MM.1S (cell line): Measurements from ENCODE around the gene RCAN1.
"Not testable (repeated sequence)": the region's sequence is repeated elsewhere in the genome, so short reads cannot be mapped to it uniquely, and the experiment has no call there.

ENCODE experiments used
- DNase-seq: peaks from one replicate; pipeline ENCODE4 v3.0.0-alpha.2; 2015
- H2AFZ ChIP-seq: fragments of 300-600 bp; sonication (generic); 2 replicates; pipeline ENCODE4 v1.6.0; 2016; ENCODE audit warnings: antibody characterized with exemption, low read length
- H3F3A ChIP-seq: fragments of 300-600 bp; sonication (generic); 2 replicates; pipeline ENCODE4 v1.6.1; 2016; ENCODE audit warnings: mild to moderate bottlenecking, antibody characterized with exemption, low read length, moderate library complexity, mixed read lengths; ENCODE audit not compliant: insufficient read depth
- H3K27ac ChIP-seq: fragments of 300-600 bp; sonication (generic); 2 replicates; pipeline ENCODE4 v1.5.1; 2016; ENCODE audit warnings: mild to moderate bottlenecking, low read length
- H3K27me3 ChIP-seq: fragments of 300-600 bp; sonication (generic); replicated peaks from 2 replicates; pipeline ENCODE4 v1.6.0; 2016; ENCODE audit warnings: low read length; ENCODE audit not compliant: insufficient read depth
- H3K36me3 ChIP-seq: fragments of 300-600 bp; sonication (generic); replicated peaks from 2 replicates; pipeline ENCODE4 v1.6.1; 2016; ENCODE audit warnings: mild to moderate bottlenecking, low read length, mixed read lengths; ENCODE audit not compliant: insufficient read depth
- H3K4me1 ChIP-seq: fragments of 300-600 bp; sonication (generic); 2 replicates; pipeline ENCODE4 v1.6.1; 2016; ENCODE audit warnings: low read length, mixed read lengths
- H3K4me2 ChIP-seq: fragments of 300-600 bp; sonication (generic); 2 replicates; pipeline ENCODE4 v1.6.0; 2016; ENCODE audit warnings: low read depth, low read length
- H3K4me3 ChIP-seq: fragments of 300-600 bp; sonication (generic); 2 replicates; pipeline ENCODE4 v1.5.1; 2016; ENCODE audit warnings: low read length, mixed read lengths
- H3K79me2 ChIP-seq: fragments of 300-600 bp; sonication (generic); 2 replicates; pipeline ENCODE4 v1.6.1; 2016; ENCODE audit warnings: mixed run types, low read length, mixed read lengths
- H3K9ac ChIP-seq: fragments of 300-600 bp; sonication (generic); 2 replicates; pipeline ENCODE4 v1.6.1; 2016; ENCODE audit warnings: low read length, mixed read lengths
- H3K9me2 ChIP-seq: fragments of 300-600 bp; sonication (generic); replicated peaks from 2 replicates; pipeline ENCODE4 v1.6.1; 2016; ENCODE audit warnings: mild to moderate bottlenecking, low read length, mixed read lengths; ENCODE audit not compliant: insufficient read depth
- H3K9me3 ChIP-seq: fragments of 300-600 bp; sonication (generic); replicated peaks from 2 replicates; pipeline ENCODE4 v1.6.1; 2016; ENCODE audit warnings: mild to moderate bottlenecking, low read length, mixed read lengths; ENCODE audit not compliant: insufficient read depth
- H4K20me1 ChIP-seq: fragments of 300-600 bp; sonication (generic); 2 replicates; pipeline ENCODE4 v1.6.1; 2016; ENCODE audit warnings: mild to moderate bottlenecking, low read length, moderate library complexity, mixed read lengths; ENCODE audit not compliant: insufficient read depth
- EZH2 ChIP-seq: fragments of 300-600 bp; sonication (generic); optimal IDR thresholded peaks from 2 replicates; pipeline ENCODE3; 2017; ENCODE audit warnings: low read depth, mild to moderate bottlenecking, antibody characterized with exemption, low read length, mixed read lengths
- EZH2phosphoT487 ChIP-seq: fragments of 300-600 bp; sonication (generic); IDR thresholded peaks from 2 replicates; pipeline ENCODE4 v1.6.1; 2018; ENCODE audit warnings: antibody characterized with exemption, low read length
- TF ChIP-seq, protein P1 (sequence below): fragments of 300-600 bp; sonication (generic); IDR thresholded peaks from 2 replicates; pipeline ENCODE4 v1.5.1; 2016; ENCODE audit warnings: antibody characterized with exemption, low read length, mixed read lengths

The RCAN1 gene

DNA sequence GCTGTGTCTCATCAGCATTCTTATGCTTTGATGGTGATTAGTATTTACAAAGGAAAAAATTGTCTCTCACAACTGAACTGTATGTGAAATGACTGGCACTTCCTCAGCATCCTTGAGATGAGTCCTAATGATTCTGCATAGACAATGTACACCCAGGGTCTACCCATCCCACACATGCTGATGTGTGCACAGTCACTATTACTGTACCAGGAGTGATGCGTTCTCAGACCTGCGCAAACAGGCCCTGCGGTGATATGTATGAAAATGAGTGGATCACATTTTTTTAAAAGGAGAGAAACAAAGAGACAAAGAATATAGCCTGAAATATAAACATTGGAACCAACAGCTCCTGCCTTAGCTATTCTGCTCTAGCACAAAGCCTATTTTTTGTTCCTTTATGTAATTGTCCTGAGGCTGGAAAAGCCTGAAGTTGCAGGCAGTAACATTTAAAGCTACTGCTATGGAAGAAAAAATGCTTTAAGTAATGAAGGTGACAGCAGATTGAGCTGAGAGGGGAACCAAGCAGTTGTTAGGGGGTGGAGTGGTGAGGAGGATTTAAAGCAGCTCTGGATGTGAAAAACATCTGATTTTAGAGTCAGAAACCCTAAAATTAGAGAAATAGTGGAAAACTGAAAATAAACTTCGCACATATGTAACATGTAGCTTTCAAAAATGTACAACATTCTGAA lies 5.5 kb downstream of the RCAN1 start:
- H3K79me2 ChIP-seq = peaks cover 59% of the 10 kb centered on the region
- no peak overlapping the region for H2AFZ ChIP-seq
- TF ChIP-seq EZH2 (no peak), EZH2phosphoT487 (no peak)
- TF ChIP-seq, protein P1, sequence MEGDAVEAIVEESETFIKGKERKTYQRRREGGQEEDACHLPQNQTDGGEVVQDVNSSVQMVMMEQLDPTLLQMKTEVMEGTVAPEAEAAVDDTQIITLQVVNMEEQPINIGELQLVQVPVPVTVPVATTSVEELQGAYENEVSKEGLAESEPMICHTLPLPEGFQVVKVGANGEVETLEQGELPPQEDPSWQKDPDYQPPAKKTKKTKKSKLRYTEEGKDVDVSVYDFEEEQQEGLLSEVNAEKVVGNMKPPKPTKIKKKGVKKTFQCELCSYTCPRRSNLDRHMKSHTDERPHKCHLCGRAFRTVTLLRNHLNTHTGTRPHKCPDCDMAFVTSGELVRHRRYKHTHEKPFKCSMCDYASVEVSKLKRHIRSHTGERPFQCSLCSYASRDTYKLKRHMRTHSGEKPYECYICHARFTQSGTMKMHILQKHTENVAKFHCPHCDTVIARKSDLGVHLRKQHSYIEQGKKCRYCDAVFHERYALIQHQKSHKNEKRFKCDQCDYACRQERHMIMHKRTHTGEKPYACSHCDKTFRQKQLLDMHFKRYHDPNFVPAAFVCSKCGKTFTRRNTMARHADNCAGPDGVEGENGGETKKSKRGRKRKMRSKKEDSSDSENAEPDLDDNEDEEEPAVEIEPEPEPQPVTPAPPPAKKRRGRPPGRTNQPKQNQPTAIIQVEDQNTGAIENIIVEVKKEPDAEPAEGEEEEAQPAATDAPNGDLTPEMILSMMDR = no peak
- DNase-seq = no peak
- H3K27ac ChIP-seq = no peak overlapping the region
- H4K20me1 ChIP-seq = no peaks in the 10 kb centered on the region
- no peak overlapping the region for H3K4me3 ChIP-seq
- H3K4me1 ChIP-seq = peaks cover 10% of the 10 kb centered on the region
- H3F3A ChIP-seq = no peaks in the 10 kb centered on the region; the same call in 1 of the 2 replicates
- H3K4me2 ChIP-seq = no peak overlapping the region
- no peaks in the 10 kb centered on the region for H3K9me3 ChIP-seq
- no peaks in the 10 kb centered on the region for H3K36me3 ChIP-seq
- H3K27me3 ChIP-seq = no peaks in the 10 kb centered on the region
- no peaks in the 10 kb centered on the region for H3K9me2 ChIP-seq
- H3K9ac ChIP-seq = no peak overlapping the region

DNA sequence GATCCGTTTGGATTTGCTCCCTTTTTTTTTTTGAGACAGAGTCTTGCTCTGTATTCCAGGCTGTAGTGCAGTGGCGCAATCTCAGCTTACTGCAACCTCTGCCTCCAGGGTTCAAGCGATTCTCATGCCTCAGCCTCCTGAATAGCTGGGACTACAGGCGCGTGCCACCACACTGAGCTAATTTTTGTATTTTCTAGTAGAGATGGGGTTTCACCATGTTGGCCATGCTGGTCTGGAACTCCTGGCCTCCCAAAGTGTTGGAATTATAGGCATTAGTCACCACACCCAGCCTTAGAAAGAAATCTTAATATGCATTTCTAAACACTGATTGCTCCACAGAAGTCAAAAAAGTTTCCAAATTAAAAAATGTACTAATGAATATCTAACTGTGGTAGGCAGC lies 7.5 kb downstream of the RCAN1 start:
- DNase-seq, H3F3A ChIP-seq, H3K4me1 ChIP-seq, H3K9me3 ChIP-seq, H2AFZ ChIP-seq, H3K9me2 ChIP-seq, H3K36me3 ChIP-seq, H4K20me1 ChIP-seq, H3K4me3 ChIP-seq, H3K9ac ChIP-seq, H3K4me2 ChIP-seq, H3K27me3 ChIP-seq, H3K27ac ChIP-seq: not testable (repeated sequence)
- H3K79me2 ChIP-seq = peaks cover 39% of the 10 kb centered on the region

DNA sequence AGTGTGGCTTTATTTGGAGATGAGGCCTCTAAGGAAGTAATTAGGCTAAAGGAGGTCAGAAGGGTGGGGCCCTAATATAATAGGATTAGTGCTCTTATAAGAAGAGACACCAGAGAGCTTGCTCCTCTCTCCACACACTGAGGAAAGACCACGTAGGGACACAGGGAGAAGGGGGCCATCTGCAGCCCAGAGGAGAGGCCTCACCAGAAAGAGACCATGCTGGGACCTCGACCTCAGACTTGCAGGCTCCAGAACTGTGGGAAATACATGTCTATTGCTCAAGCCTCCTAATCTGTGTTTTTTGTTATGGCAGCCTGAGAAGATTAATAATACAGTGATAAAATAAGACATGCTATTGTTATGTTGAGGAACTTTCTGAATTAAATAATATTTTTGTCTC lies 8.3 kb downstream of the RCAN1 start:
- H3K9ac ChIP-seq = no peak overlapping the region
- no peaks in the 10 kb centered on the region for H4K20me1 ChIP-seq
- no peak for DNase-seq
- no peaks in the 10 kb centered on the region for H3K9me2 ChIP-seq
- no peaks in the 10 kb centered on the region for H3K27me3 ChIP-seq
- no peaks in the 10 kb centered on the region for H3K9me3 ChIP-seq
- H3K4me2 ChIP-seq = no peak overlapping the region
- no peaks in the 10 kb centered on the region for H3K36me3 ChIP-seq
- no peak overlapping the region for H2AFZ ChIP-seq
- no peaks in the 10 kb centered on the region for H3F3A ChIP-seq
- no peak for TF ChIP-seq EZH2phosphoT487
- TF ChIP-seq, protein P1 = no peak
- TF ChIP-seq EZH2 = no peak
- no peak overlapping the region for H3K27ac ChIP-seq
- peaks cover 32% of the 10 kb centered on the region for H3K79me2 ChIP-seq
- H3K4me1 ChIP-seq = no peaks in the 10 kb centered on the region
- H3K4me3 ChIP-seq = no peak overlapping the region

DNA sequence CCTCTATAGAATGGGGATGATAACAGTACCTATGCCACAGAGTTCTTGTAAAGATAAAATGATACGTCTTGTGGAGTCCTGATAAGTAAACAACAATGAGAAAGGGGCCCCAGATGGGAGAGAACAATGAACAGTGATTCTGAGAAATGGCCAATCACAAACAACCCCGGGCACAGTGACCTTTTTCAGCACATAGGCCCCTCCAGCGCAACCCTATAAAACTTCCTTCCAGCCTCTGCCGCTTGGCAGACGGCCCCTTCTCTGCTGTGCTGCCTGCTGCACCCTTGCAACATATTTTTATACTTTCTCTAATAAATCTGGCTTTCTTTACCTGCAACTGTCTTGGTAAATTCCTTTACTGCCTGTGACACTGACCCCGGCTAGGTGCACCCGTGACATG lies 8.9 kb downstream of the RCAN1 start:
- no peaks in the 10 kb centered on the region for H3K4me1 ChIP-seq
- no peak for DNase-seq

DNA sequence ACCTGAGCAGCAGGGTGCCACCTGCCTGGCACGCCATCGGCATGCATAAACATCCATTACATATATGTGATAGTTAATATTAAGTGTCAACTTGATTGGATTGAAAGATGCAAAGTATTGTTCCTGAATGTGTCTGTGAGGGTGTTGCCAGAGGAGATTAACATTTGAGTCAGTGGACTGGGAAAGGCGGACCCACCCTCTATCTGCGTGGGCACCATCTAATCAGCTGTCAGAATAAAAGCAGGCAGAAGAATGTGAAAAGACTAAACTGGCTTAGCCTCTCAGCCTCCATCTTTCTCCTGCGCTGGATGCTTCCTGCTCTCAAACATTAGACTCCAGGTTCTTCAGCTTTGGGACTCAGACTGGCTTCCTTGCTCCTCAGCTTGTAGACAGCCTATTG lies 10.0 kb downstream of the RCAN1 start:
- H3K4me2 ChIP-seq, H3K9ac ChIP-seq, DNase-seq, H4K20me1 ChIP-seq, H3K9me2 ChIP-seq, H3K9me3 ChIP-seq, H3K4me3 ChIP-seq, H3K27me3 ChIP-seq, H2AFZ ChIP-seq, H3F3A ChIP-seq, H3K27ac ChIP-seq, H3K4me1 ChIP-seq, H3K36me3 ChIP-seq: not testable (repeated sequence)
- H3K79me2 ChIP-seq = peaks cover 22% of the 10 kb centered on the region

More for the DNA sequence above, 8.9 kb downstream of the RCAN1 start:
- H2AFZ ChIP-seq = no peak overlapping the region
- no peak overlapping the region for H3K4me3 ChIP-seq
- no peaks in the 10 kb centered on the region for H4K20me1 ChIP-seq
- H3K36me3 ChIP-seq = no peaks in the 10 kb centered on the region
- H3K27ac ChIP-seq = no peak overlapping the region
- TF ChIP-seq EZH2 (no peak), EZH2phosphoT487 (no peak)
- TF ChIP-seq, protein P1 = no peak
- H3K9me3 ChIP-seq = no peaks in the 10 kb centered on the region
- peaks cover 30% of the 10 kb centered on the region for H3K79me2 ChIP-seq
- H3K9ac ChIP-seq = no peak overlapping the region
- H3K27me3 ChIP-seq = no peaks in the 10 kb centered on the region
- H3K9me2 ChIP-seq = no peaks in the 10 kb centered on the region
- no peak overlapping the region for H3K4me2 ChIP-seq
- H3F3A ChIP-seq = no peaks in the 10 kb centered on the region
